Measurements from ENCODE around the gene ADM2.
"Not testable (repeated sequence)": the region's sequence is repeated elsewhere in the genome, so short reads cannot be mapped to it uniquely, and the experiment has no call there.

ADM2 gene

GRCh38 chr22:50506611-50507420, 25.5 kb downstream of the ADM2 start:
- DNase-seq (ENCODE audit: low read depth): no peak

DNA sequence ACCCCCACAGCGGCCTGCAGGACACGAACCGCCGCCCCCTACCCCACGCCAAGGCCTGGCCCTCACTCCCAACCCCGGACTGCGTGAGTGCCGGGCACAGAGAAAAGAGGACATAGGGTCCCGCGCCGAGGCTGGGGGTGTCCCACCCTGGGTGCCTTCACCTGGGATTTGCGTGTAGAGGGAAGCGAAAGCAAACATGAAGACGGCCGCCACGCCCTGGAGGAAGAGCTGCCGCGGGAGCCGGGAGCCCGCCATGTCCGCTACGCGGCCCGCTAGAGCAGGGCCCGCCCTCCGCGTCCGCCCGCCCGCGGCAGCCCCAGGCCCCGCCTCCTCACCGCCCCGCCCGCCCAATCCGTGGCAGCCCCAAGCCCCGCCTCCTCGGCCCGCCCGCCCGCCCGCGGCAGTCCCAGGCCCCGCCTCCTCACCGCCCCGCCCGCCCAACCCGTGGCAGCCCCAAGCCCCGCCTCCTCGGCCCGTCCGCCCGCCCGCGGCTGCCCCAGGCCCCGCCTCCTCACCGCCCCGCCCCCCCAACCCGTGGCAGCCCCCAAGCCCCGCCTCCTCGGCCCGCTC, 26.2 kb downstream of the ADM2 start, which contains the start of gene LMF2:
Gene LMF2 (minus strand): TSS at position 282 of the 570 bp plus-strand sequence. CDS start 27 bp downstream, at position 255.
- no peak for DNase-seq (ENCODE audit: low read depth)

DNA sequence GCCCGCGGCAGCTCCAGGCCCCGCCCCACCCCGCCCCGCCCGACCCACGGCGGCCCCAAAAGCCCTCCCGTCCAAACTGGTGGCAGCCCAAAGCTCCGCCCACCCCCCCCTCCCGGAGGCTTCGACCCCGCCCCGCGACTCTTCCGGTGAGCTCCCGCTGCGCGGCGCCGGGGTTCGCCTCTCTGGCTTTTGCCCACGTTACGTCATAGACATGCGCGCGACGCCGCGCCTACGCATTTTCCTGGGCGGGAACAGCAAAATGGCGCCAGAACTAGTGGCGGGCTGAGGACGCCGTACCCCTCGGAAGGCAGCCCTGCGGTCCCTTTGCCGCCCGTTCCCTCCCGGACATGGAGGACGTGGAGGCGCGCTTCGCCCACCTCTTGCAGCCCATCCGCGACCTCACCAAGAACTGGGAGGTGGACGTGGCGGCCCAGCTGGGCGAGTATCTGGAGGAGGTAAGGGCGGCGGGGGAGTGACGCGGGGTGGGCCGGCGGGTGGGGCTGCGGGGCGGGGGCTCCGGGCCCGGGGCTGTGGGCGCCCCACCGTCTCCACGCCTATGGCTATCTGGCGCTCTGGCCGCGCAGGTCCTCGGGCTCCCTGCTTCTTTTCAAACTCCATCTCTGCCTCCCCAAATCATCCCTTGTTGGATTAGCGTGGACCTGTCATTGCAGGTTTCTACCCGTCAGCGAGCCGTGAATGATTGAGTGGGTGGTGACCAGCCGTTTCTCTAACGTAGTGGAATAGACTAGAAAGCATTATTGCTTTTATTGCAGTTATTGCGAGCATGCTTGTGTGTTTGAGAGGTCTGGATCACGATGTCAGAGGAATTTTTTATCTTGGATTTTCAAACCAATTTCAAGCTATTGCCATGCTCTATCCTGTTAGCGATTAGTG, 26.9 kb downstream of the ADM2 start, which contains the start of gene NCAPH2:
Gene NCAPH2 (plus strand): TSS at position 234 of the 894 bp plus-strand sequence. CDS start 114 bp downstream, at position 348.
- DNase-seq (ENCODE audit: low read depth): peak; percentile 93

GRCh38 chr22:50508897-50509296, 27.6 kb downstream of the ADM2 start:
- DNase-seq (ENCODE audit: low read depth): no peak

DNA sequence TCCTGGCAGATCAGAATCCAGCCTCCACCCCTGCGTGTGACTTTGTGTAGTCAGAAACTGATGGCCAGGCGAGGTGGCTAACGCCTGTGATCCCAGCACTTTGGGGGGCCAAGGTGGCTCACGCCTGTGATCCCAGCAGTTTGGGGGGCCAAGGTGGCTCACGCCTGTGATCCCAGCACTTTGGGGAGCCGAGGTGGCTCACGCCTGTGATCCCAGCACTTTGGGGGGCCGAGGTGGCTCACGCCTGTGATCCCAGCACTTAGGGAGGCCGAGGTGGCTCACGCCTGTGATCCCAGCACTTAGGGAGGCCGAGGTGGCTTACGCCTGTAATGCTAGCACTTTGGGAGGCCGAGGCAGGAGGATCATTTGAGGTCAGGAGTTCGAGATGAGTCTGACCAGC, 31.8 kb downstream of the ADM2 start:
- DNase-seq (ENCODE audit: low read depth): no peak

DNA sequence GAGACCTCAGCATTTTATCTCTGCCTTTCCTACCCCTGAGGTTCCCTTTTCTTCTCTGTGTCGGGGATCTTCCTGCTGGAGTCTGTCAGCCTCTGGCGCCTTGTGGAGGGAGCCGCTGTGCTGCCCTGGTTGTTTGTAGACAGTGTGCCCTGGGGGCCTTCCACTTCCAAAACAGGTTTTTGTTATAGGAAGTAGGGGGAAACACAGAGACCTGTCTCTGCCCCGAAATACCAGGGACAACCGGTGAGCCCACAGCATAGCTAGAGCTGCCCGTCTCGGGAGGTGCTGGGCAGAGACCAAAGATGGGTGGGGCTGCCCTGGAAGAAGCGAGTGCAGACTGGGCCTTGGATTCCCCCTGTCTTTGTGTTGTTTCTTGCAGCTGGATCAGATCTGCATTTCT, 34.7 kb downstream of the ADM2 start:
- DNase-seq (ENCODE audit: low read depth): no peak

DNA sequence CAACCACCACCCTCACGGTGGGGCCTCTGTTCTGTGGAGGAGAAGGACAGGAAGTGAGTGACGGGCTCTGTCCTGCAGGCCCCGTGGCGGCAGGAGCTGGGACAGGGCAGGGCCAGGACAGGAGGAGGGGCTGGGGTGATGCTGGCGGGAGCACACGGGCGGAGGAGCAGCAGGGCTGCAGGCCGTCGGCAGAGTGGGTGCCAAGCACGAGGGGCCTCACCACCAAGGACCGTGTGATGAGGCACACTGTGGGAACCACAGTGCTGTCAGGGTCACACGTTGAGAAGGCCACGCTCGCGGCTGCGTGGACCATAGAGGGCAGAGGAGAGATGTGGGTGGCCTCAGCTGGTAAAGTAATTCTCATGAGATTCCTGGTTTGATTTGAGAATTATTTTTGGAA, 35.5 kb downstream of the ADM2 start:
- DNase-seq (ENCODE audit: low read depth): no peak

DNA sequence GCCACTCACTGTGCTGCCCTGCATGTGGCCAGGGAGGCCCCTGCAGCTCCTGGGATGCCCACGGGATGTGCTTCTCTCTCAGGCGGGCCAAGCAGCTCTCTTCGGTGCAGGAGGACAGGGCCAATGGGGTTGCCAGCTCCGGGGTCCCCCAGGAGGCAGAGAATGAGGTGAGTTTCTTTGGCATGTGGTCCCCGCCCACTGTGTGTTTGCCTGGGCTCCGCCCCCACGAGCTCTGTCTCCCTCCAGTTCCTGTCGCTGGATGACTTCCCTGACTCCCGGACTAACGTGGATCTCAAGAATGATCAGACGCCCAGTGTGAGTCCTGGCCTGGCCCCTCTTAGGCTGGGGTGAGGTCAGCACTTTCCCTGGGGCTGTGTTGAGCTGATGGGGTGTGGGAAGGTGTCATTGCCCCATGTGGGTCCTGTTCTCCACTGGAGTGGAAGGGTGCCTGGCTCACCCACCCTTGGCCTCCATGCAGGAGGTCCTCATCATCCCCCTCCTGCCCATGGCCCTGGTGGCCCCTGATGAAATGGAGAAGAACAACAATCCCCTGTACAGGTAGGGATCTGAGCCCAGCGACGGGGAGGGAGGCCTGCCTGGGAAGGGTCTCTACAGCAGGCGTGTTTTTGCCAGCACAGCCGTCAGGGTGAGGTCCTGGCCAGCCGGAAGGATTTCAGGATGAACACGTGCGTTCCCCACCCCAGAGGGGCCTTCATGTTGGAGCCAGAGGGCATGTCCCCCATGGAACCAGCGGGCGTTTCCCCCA, 36.3 kb downstream of the ADM2 start:
- no peak for DNase-seq (ENCODE audit: low read depth)

DNA sequence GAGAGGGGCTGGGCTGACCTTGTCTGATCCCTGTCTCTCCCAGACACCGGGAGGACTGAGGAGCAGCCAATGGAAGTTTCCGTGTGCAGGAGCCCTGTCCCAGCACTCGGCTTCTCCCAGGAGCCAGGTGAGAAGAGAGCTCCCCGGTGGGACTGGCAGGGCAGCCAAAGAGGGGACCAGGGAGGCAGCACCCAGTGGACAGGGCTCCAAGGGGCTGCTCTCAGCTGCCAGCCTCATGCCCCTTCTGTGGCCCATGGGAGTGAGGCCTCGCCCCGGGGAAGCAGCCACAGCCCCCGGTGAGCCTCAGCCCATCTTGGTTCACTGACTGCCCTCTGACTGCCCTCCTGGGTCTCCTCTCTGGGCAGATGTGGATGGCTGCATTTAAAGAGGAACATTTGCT, 37.3 kb downstream of the ADM2 start:
- no peak for DNase-seq (ENCODE audit: low read depth)

DNA sequence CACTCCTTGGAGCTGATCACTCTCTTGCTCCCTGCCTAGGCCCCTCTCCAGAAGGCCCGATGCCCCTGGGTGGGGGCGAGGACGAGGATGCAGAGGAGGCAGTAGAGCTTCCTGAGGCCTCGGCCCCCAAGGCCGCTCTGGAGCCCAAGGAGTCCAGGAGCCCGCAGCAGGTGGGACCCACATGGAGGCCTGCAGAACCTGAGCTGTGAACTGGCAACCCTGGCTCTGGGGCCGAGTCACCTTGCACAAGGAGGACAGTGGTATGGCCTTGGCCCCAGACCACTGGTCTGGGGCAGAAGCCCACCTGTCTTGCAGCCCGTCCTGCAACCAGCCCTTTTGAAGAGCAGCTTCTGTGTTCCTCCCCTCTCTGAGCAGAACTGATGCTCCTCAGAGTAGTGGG, 37.8 kb downstream of the ADM2 start:
- no peak for DNase-seq (ENCODE audit: low read depth)

DNA sequence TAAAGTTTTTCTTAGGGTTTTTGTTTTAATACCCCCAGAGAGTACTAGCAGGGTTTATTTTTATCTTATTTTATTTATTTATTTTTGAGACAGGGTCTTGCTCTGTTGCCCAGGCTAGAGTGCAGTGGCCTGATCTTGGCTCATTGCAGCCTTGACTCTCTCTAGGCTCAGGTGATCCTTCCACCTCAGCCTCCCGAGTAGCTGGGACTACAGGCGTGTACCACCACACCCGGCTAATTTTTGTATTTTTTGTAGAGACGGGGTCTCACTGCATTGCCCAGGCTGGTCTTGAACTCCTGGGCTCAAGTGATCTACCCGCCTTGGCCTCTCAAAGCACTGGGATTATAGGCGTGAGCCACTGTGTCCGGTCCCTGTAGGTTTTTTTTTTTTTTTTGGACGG, 38.8 kb downstream of the ADM2 start:
- not testable (repeated sequence) for DNase-seq (ENCODE audit: low read depth)

GRCh38 chr22:50520826-50521453, 39.6 kb downstream of the ADM2 start:
- DNase-seq (ENCODE audit: low read depth): no peak

GRCh38 chr22:50521710-50522109, 40.4 kb downstream of the ADM2 start:
- DNase-seq (ENCODE audit: low read depth): no peak

DNA sequence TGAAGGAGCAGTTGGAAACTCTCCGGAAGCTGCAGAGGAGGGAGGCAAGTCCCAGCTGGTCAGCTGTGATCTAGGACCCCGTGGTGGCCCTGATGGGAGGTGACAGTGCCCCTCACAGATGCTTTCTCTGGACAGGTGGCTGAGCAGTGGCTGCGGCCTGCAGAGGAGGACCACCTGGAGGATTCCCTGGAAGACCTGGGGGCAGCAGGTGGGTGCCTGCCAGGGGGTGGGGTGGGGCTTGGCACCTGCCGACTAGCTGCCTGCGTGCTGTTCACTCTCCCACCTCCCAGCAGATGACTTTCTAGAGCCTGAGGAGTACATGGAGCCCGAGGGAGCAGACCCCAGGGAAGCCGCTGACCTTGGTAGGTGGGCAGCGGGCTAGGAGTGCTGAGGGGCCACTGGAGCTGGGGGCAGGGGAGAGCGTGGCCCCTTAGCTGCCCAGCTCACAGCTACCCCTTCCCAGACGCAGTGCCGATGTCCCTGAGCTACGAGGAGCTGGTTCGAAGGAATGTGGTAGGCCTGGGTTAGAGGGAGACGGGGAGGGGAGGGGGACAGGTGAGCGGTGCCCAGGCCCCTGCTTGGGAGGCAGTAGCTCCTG, 41.0 kb downstream of the ADM2 start:
- DNase-seq (ENCODE audit: low read depth): no peak

GRCh38 chr22:50522806-50523438, 41.6 kb downstream of the ADM2 start:
- DNase-seq (ENCODE audit: low read depth): no peak

DNA sequence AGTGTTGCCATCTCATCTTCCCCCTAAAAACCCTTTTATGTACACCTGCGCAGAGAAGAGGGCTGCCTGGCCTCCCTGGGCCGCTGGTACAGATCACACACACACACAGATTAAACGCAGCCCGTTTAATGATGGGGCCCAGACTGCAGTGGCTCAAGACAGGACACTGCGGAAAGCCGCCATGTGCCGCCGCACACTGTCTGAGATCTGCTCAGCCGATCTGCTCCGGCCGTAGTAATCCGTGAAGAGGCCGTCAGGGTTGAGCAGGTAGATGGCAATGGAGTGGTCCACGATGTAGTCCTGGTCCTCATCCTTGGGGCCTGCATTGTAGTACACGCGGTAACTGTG, 42.1 kb downstream of the ADM2 start:
- DNase-seq (ENCODE audit: low read depth): no peak

- DNase-seq (ENCODE audit: low read depth): no peak
Observed at GRCh38 chr22:50523806-50524675, 42.7 kb downstream of the ADM2 start.

GRCh38 chr22:50524676-50525103, 43.3 kb downstream of the ADM2 start:
- no peak for DNase-seq (ENCODE audit: low read depth)

DNA sequence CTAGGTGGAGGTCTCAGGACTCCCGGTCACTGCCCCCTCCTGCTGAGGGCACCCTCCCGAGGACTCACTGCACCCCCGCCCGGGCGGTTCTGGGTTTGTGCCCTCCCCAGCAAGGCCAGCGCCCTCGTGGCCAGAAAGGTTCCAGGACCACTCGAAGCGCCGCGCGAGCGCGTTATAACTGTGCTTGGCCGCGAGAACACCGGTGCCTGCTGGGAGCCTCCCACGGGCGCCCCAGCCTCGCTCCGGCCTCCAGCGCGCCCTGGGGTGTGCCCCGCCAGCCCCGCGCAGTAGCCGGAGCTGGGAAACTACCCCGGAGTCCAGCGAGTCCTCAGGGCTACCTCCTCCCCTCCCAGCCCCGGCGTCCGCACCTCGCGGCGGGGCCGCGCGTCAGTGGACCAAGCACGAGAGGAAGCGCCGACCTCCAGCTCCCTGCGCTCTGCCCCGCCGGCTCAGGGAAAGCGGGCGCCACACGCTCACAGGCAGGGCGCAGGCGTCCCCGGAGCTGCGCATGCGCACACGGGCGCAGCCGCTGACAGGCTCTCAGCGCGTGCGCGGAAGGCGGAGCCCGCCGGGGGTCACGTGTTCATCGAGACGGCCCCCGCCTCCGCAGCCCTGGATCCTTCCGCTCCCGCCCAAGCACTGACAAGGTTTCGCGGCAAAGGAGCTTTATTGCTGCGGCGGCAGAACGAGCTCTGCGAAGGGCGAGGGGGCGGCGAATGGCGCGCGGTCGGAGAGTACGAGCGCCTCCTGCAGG, 43.9 kb downstream of the ADM2 start, which contains the start of gene SCO2:
Gene SCO2 (minus strand): TSS at position 495 of the 754 bp plus-strand sequence. CDS start 1,187 bp downstream, outside the sequence.
- DNase-seq (ENCODE audit: low read depth): peak; percentile 95
